ENCODE measurements around the gene TSPEAR. TPM values are rescaled to one million over a fixed set of nuclear protein-coding genes. Genes with fewer than 3 reads are reported as not detected.

Gene TSPEAR
- total and polyA plus RNA-seq, 3 donors from 2014 or later = 0.53 to 0.62 (median 0.55) TPM

DNA sequence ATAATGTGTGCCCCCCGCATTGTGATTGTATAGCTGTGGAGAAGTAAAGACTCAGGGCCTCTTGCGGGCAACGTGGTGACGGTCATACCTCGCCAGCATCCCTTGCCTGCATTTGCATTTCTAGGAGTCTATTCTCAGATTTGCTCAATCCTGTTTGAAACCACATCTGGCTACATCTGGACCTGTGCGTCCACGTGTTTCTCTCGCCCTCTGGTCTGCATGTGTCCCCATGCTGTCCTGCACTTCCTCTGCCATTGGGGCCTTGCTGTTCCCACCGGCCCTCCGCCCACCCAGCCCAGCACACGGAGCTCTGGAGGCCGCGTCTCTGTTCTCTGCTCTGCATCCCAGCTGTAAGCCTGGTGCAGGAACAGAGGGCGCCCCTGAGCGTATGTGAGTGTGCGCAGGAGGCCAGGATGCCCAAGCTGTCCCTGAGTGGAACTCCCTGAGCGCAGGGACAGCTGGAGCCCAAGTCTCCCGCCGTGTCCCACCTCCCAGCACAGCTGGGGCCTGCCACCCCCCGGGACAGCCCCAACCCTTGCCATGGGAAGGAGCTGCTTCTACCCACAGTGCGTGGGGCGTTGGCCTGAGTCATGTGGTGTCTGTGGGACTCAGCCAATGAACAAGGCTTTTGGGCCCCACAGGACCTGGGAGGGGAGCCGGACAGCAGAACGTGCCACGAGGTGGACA, 161.7 kb downstream of the TSPEAR start:
- TF ChIP-seq CTCF (IDR thresholded peaks at IDR 0.05) (no peak), POLR2A (IDR thresholded peaks at IDR 0.05) (no peak)
- DNase-seq = no peak
- intact Hi-C loops (cut with DNase I; ENCODE audit: low total_unique reads) = no loop called here
- H3K36me3 ChIP-seq (ENCODE audit: low read depth, missing control alignments) = no peaks in the 10 kb centered on the region
- H3K27ac ChIP-seq = no peak overlapping the region
- no peaks in the 10 kb centered on the region for H3K9me3 ChIP-seq
- no peaks in the 10 kb centered on the region for H3K27me3 ChIP-seq
- H3K4me1 ChIP-seq = no peaks in the 10 kb centered on the region
- 68 to 77% methylated on average over 19 to 25 of the region's 25 CpGs for WGBS, 2 donors
- H3K4me3 ChIP-seq = no peak overlapping the region

DNA sequence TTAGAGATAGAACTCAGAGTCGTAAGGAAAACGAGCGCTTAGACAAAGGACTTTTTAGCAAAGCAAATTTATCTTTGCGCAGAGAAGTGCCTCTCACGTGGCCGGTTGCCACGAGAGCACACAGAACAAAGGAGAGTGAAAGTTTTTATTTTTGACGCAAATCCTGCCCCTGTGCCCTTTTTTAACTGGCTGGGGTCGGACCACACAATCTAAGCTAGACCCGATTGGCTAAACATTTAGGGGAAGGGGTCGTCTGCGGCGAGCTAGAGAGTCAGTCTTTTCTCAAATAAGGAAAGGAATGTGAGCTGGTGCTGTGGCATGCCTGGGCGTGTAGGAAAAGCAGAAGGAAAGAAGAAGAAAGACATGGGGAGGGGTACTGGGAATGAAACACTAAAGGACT, 162.4 kb downstream of the TSPEAR start:
- no peaks in the 10 kb centered on the region for H3K9me3 ChIP-seq
- no peaks in the 10 kb centered on the region for H3K4me1 ChIP-seq
- no peaks in the 10 kb centered on the region for H3K27me3 ChIP-seq
- 48 to 60% methylated on average over 14 of the region's 14 CpGs for WGBS, 2 donors
- H3K27ac ChIP-seq = no peak overlapping the region
- H3K36me3 ChIP-seq (ENCODE audit: low read depth, missing control alignments) = no peaks in the 10 kb centered on the region
- TF ChIP-seq POLR2A (IDR thresholded peaks at IDR 0.05) = no peak
- no peak for TF ChIP-seq CTCF (IDR thresholded peaks at IDR 0.05)
- intact Hi-C loops (cut with DNase I; ENCODE audit: low total_unique reads) = no loop called here
- DNase-seq = no peak
- H3K4me3 ChIP-seq = no peak overlapping the region

DNA sequence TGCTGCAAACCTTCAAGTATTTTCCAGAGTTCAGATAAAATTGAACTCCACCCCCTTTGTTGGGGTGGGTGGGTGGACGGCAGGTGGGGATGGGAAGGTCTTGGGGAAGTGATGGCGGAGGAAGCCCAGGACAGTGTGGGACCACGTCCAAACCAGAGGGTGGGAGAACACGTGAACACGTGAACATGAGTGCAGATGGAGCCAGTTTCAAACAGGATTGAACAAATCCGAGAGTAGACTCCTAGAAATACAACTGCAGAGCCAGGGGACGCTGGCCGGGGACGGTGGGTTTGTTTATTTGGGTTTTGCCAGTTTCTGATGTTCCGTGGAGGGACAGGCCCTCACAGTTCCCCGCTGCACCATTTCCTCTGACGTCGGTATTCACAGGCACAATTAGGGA, 163.0 kb downstream of the TSPEAR start:
- 70 to 75% methylated on average over 13 of the region's 13 CpGs for WGBS, 2 donors
- H3K9me3 ChIP-seq = no peaks in the 10 kb centered on the region
- H3K4me1 ChIP-seq = no peaks in the 10 kb centered on the region
- TF ChIP-seq CTCF (IDR thresholded peaks at IDR 0.05) (no peak), POLR2A (IDR thresholded peaks at IDR 0.05) (no peak)
- no peak overlapping the region for H3K27ac ChIP-seq
- no peak for DNase-seq
- H3K36me3 ChIP-seq (ENCODE audit: low read depth, missing control alignments) = no peaks in the 10 kb centered on the region
- no peaks in the 10 kb centered on the region for H3K27me3 ChIP-seq
- intact Hi-C loops (cut with DNase I; ENCODE audit: low total_unique reads) = no loop called here
- H3K4me3 ChIP-seq = no peak overlapping the region

GRCh38 chr21:44547656-44548331, 163.6 kb downstream of the TSPEAR start:
- TF ChIP-seq CTCF (IDR thresholded peaks at IDR 0.05) (no peak), POLR2A (IDR thresholded peaks at IDR 0.05) (no peak)
- Histone ChIP-seq H3K27ac (no peak overlapping the region), H3K9me3 (no peaks in the 10 kb centered on the region), H3K27me3 (no peaks in the 10 kb centered on the region), H3K4me3 (no peak overlapping the region), H3K36me3 (ENCODE audit: low read depth, missing control alignments) (no peaks in the 10 kb centered on the region), H3K4me1 (no peaks in the 10 kb centered on the region)
- no peak for DNase-seq
- 67 to 79% methylated on average over 5 of the region's 5 CpGs for whole genome bisulfite sequencing, 2 donors
- intact Hi-C loops (cut with DNase I; ENCODE audit: low total_unique reads) = no loop called here

Data from testis (tissue), 3 donors.